GM03348 (cell line): Measurements from ENCODE around the gene PPP1R3F.
"Not testable (repeated sequence)": the region's sequence is repeated elsewhere in the genome, so short reads cannot be mapped to it uniquely, and the experiment has no call there.

Experiments
- DNase-seq: peaks from one replicate; pipeline ENCODE4 v3.0.0; 2012; ENCODE audit warnings: low spot score

The PPP1R3F gene

GRCh38 chrX:49273181-49273727 is 3.7 kb downstream of the PPP1R3F start:
- DNase-seq, result no peak

GRCh38 chrX:49276207-49276606 is 6.6 kb downstream of the PPP1R3F start:
- DNase-seq, result no peak

GRCh38 chrX:49276671-49277534 is 7.3 kb downstream of the PPP1R3F start:
- DNase-seq, result peak; percentile 9

- no peak for DNase-seq
Observed at GRCh38 chrX:49277535-49277830, 7.9 kb downstream of the PPP1R3F start.

GRCh38 chrX:49278081-49278480 is 8.5 kb downstream of the PPP1R3F start:
- no peak for DNase-seq

- peak; percentile 9 for DNase-seq
Observed at GRCh38 chrX:49282647-49283011, 13.0 kb downstream of the PPP1R3F start.

GRCh38 chrX:49284212-49284611 is 14.6 kb downstream of the PPP1R3F start:
- DNase-seq, result no peak

GRCh38 chrX:49286136-49286535 is 16.5 kb downstream of the PPP1R3F start:
- no peak for DNase-seq

- DNase-seq, result no peak
Observed at GRCh38 chrX:49286581-49286980, 17.0 kb downstream of the PPP1R3F start.

- DNase-seq, result no peak
Observed at GRCh38 chrX:49287665-49288064, 18.1 kb downstream of the PPP1R3F start.

GRCh38 chrX:49290215-49290614 is 20.6 kb downstream of the PPP1R3F start:
- DNase-seq, result no peak

- DNase-seq, result peak; percentile 57
Observed at GRCh38 chrX:49291615-49292337, 22.2 kb downstream of the PPP1R3F start.

GRCh38 chrX:49292400-49293362 is 23.1 kb downstream of the PPP1R3F start:
- DNase-seq, result no peak

- DNase-seq, result not testable (repeated sequence)
Observed at GRCh38 chrX:49299293-49299692, 29.7 kb downstream of the PPP1R3F start.

- no peak for DNase-seq
Observed at GRCh38 chrX:49300703-49301102, 31.1 kb downstream of the PPP1R3F start.

- no peak for DNase-seq
Observed at GRCh38 chrX:49303346-49303745, 33.8 kb downstream of the PPP1R3F start, which contains the start of gene GAGE10. GAGE10 (plus strand) TSS chrX:49303646; CDS start chrX:49304860, 1,214 bp downstream.

- not testable (repeated sequence) for DNase-seq
Observed at GRCh38 chrX:49307775-49308174, 38.2 kb downstream of the PPP1R3F start.

- DNase-seq, result peak; percentile 16
Observed at GRCh38 chrX:49308604-49309269, 39.1 kb downstream of the PPP1R3F start.

GRCh38 chrX:49309401-49309981 is 39.9 kb downstream of the PPP1R3F start:
- no peak for DNase-seq

GRCh38 chrX:49310371-49310770 is 40.8 kb downstream of the PPP1R3F start:
- no peak for DNase-seq

GRCh38 chrX:49312176-49312575 is 42.6 kb downstream of the PPP1R3F start:
- DNase-seq, result no peak
